H9 (cell line): ENCODE results near the gene DPH1. TPM values are rescaled to one million over a fixed set of nuclear protein-coding genes. Genes with fewer than 3 reads are reported as not detected.
A peak's percentile ranks its signal among the peaks of the same experiment; 100 is the strongest.

Experiments used
- DNase-seq: peaks from one replicate; pipeline ENCODE4 v3.0.0-alpha.2; 2017
- H2AFZ ChIP-seq: one replicate; pipeline ENCODE4 v1.6.1; 2013; ENCODE audit warnings: mild to moderate bottlenecking, low read length, control low read depth, moderate library complexity
- H2AK5ac ChIP-seq: 2 replicates; pipeline ENCODE4 v1.6.1; 2013; ENCODE audit warnings: low read length, control low read depth, mixed read lengths; ENCODE audit not compliant: insufficient read length
- H2BK120ac ChIP-seq: one replicate; pipeline ENCODE4 v1.6.1; 2013; ENCODE audit warnings: low read depth, mild to moderate bottlenecking, low read length, control low read depth, inconsistent platforms; ENCODE audit not compliant: poor library complexity, severe bottlenecking
- H2BK12ac ChIP-seq: 2 replicates; pipeline ENCODE4 v1.6.1; 2013; ENCODE audit warnings: low read length, control low read depth, mixed read lengths, low read depth; ENCODE audit not compliant: insufficient read length
- H2BK15ac ChIP-seq: 2 replicates; pipeline ENCODE4 v1.6.1; 2013; ENCODE audit warnings: low read depth, low read length, control low read depth
- H2BK20ac ChIP-seq: one replicate; pipeline ENCODE4 v1.6.1; 2013; ENCODE audit warnings: low read depth, mild to moderate bottlenecking, low read length, control low read depth, inconsistent platforms; ENCODE audit not compliant: poor library complexity, severe bottlenecking
- H2BK5ac ChIP-seq: 2 replicates; pipeline ENCODE4 v1.6.1; 2013; ENCODE audit warnings: low read length, control low read depth, mixed read lengths; ENCODE audit not compliant: insufficient read length
- H3K14ac ChIP-seq: 2 replicates; pipeline ENCODE4 v1.6.1; 2013; ENCODE audit warnings: low read length, control low read depth; ENCODE audit not compliant: insufficient read depth
- H3K18ac ChIP-seq: 2 replicates; pipeline ENCODE4 v1.6.1; 2013; ENCODE audit warnings: low read depth, mild to moderate bottlenecking, mixed read lengths, low read length, control low read depth; ENCODE audit not compliant: insufficient read length
- H3K23ac ChIP-seq: 2 replicates; pipeline ENCODE4 v1.6.1; 2013; ENCODE audit warnings: low read length, control low read depth, mixed read lengths, low read depth; ENCODE audit not compliant: insufficient read length
- H3K23me2 ChIP-seq: 2 replicates; pipeline ENCODE4 v1.6.1; 2013; ENCODE audit warnings: low read depth, mild to moderate bottlenecking, mixed read lengths, low read length, control low read depth; ENCODE audit not compliant: insufficient read length, poor library complexity, severe bottlenecking
- H3K27ac ChIP-seq: 2 replicates; pipeline ENCODE4 v1.5.1; 2013; ENCODE audit warnings: low read length, control low read depth, mixed read lengths, low read depth; ENCODE audit not compliant: insufficient read length
- H3K27me3 ChIP-seq: 2 replicates; pipeline ENCODE4 v1.6.1; 2013; ENCODE audit warnings: low read length, control low read depth, inconsistent platforms; ENCODE audit not compliant: insufficient read depth
- H3K4ac ChIP-seq: 2 replicates; pipeline ENCODE4 v1.6.1; 2013; ENCODE audit warnings: low read depth, mild to moderate bottlenecking, control low read depth, inconsistent platforms, low read length, moderate library complexity
- H3K4me1 ChIP-seq: 2 replicates; pipeline ENCODE4 v1.6.1; 2013; ENCODE audit warnings: low read length, control low read depth, inconsistent platforms; ENCODE audit not compliant: insufficient read depth
- H3K4me2 ChIP-seq: 2 replicates; pipeline ENCODE4 v1.6.1; 2013; ENCODE audit warnings: low read length, control low read depth, mixed read lengths; ENCODE audit not compliant: insufficient read length, insufficient read depth
- H3K56ac ChIP-seq: 2 replicates; pipeline ENCODE4 v1.6.1; 2013; ENCODE audit warnings: low read depth, mild to moderate bottlenecking, mixed read lengths, low read length, control low read depth; ENCODE audit not compliant: insufficient read length
- H3K79me1 ChIP-seq: 2 replicates; pipeline ENCODE4 v1.6.1; 2013; ENCODE audit warnings: low read depth, mild to moderate bottlenecking, moderate library complexity, low read length, control low read depth, inconsistent platforms; ENCODE audit not compliant: insufficient read depth, poor library complexity, severe bottlenecking
- H3K79me2 ChIP-seq: 2 replicates; pipeline ENCODE4 v1.6.1; 2013; ENCODE audit warnings: low read length, control low read depth, inconsistent platforms; ENCODE audit not compliant: insufficient read depth
- H3K9ac ChIP-seq: 2 replicates; pipeline ENCODE4 v1.6.1; 2013; ENCODE audit warnings: low read length, control low read depth, mixed read lengths; ENCODE audit not compliant: insufficient read length; ENCODE audit errors: extremely low read depth
- H3K9me3 ChIP-seq: one replicate; pipeline ENCODE4 v1.6.1; 2013; ENCODE audit warnings: low read depth, low read length, inconsistent platforms; ENCODE audit not compliant: control insufficient read depth
- H3T11ph ChIP-seq: one replicate; pipeline ENCODE4 v1.6.1; 2013; ENCODE audit warnings: mild to moderate bottlenecking, low read length, control low read depth, inconsistent platforms
- H4K20me1 ChIP-seq: one replicate; pipeline ENCODE4 v1.6.1; 2013; ENCODE audit not compliant: control insufficient read depth, insufficient read length, insufficient read depth
- H4K5ac ChIP-seq: 2 replicates; pipeline ENCODE4 v1.6.1; 2013; ENCODE audit warnings: low read depth, mild to moderate bottlenecking, mixed read lengths, low read length, control low read depth; ENCODE audit not compliant: insufficient read length
- H4K8ac ChIP-seq: replicated peaks from 2 replicates; pipeline ENCODE4 v1.6.1; 2013; ENCODE audit warnings: low read length, control low read depth, mixed read lengths, low read depth; ENCODE audit not compliant: insufficient read length
- H4K91ac ChIP-seq: 2 replicates; pipeline ENCODE4 v1.6.1; 2013; ENCODE audit warnings: low read depth, mild to moderate bottlenecking, moderate library complexity, mixed read lengths, low read length, control low read depth; ENCODE audit not compliant: insufficient read length
- H3K27ac Mint-ChIP-seq, 3 experiments: 2 replicates in 2 of 3; 3 replicates in 1 of 3; pipeline ENCODE4 v1.8.0; 2020 to 2021; ENCODE audit warnings: mixed read lengths in 3 of 3, mild to moderate bottlenecking in 1 of 3, moderate library complexity in 1 of 3
- H3K27me3 Mint-ChIP-seq: 2 replicates; pipeline ENCODE4 v1.8.0; 2021; ENCODE audit warnings: low read depth, mild to moderate bottlenecking, moderate library complexity, mixed read lengths
- H3K36me3 Mint-ChIP-seq, 3 experiments: 2 replicates in 2 of 3; 3 replicates in 1 of 3; pipeline ENCODE4 v1.8.0; 2020 to 2021; ENCODE audit warnings: low read depth in 3 of 3, mixed read lengths in 3 of 3; ENCODE audit not compliant: insufficient read depth in 1 of 3
- H3K4me1 Mint-ChIP-seq, 2 experiments: 2 replicates each; pipeline ENCODE4 v1.8.0; 2020; ENCODE audit warnings: mixed read lengths in 2 of 2
- H3K4me3 Mint-ChIP-seq, 2 experiments: 2 replicates in 1 of 2; 3 replicates in 1 of 2; pipeline ENCODE4 v1.8.0; 2020 to 2021; ENCODE audit warnings: mild to moderate bottlenecking in 2 of 2, mixed read lengths in 2 of 2, moderate library complexity in 1 of 2
- H3K9me3 Mint-ChIP-seq, 2 experiments: 2 replicates in 1 of 2; 3 replicates in 1 of 2; pipeline ENCODE4 v1.8.0; 2020; ENCODE audit warnings: mild to moderate bottlenecking in 2 of 2, mixed read lengths in 2 of 2, moderate library complexity in 1 of 2
- WGBS: extraction: QIAGEN DNeasy Blood & Tissue Kit; methylation state at CpG from one replicate; pipeline ENCODE4 v1.1.7; 2013; ENCODE audit warnings: missing lambda C conversion rate, low lambda C conversion rate, mixed read lengths; ENCODE audit not compliant: insufficient read length; ENCODE audit errors: extremely low coverage; 5-methylcytosine and 5-hydroxymethylcytosine counted together
- total RNA-seq: library from RNA; stranded (reverse); gene quantifications from 2 replicates; pipeline ENCODE4 v1.2.1, GENCODE V29; 2021
- TF ChIP-seq, protein P1 (sequence below): fragments of 200-600 bp; sonication (generic); conservative IDR thresholded peaks from 3 replicates; pipeline ENCODE4 v1.8.0; 2021; ENCODE audit warnings: antibody characterized with exemption, mild to moderate bottlenecking

Gene DPH1
- total RNA-seq, 1 experiment from 2014 or later, result 27.5 TPM

DNA sequence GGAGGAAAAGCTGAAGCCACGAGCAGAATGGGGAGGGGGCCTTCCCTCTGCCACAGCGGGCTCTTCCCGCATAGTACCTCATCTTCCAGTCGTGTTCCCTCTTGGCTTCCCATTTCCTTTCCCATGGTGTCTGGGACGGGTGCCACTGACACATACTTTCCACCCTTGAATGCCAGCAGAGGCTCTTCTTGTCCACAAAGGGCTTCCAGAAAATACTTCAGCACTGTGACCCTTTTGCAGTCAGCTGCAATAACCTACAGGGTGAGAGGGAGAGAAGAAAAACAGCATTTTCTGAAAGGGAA is 55.6 kb downstream of the DPH1 start:
- H3K4me1 ChIP-seq, result no peaks in the 10 kb centered on the region
- WGBS, result no CpG with 5 or more reads among the region's 5 CpGs

More for the DNA sequence above, 55.6 kb downstream of the DPH1 start:
- Mint-ChIP-seq H3K27me3 (no peaks in the 10 kb centered on the region; the same call in 1 of the 2 replicates), H3K36me3 (peaks cover 0 to 22% (median 10%) of the 10 kb centered on the region in 3 experiments; a peak in 4 of 7 replicates), H3K27ac (peak overlapping the region in 1 of 3 experiments; percentile 16; a peak in 1 of 7 replicates), H3K4me3 (no peak overlapping the region), H3K4me1 (peaks cover 15 to 17% of the 10 kb centered on the region in 2 experiments), H3K9me3 (no peaks in the 10 kb centered on the region)
- Histone ChIP-seq H3K18ac (no peak overlapping the region), H4K91ac (no peak overlapping the region), H2BK120ac (no peak overlapping the region), H2BK5ac (no peak overlapping the region), H4K20me1 (no peaks in the 10 kb centered on the region), H3K27me3 (no peaks in the 10 kb centered on the region), H2AFZ (no peak overlapping the region), H3K4me2 (no peak overlapping the region), H2BK20ac (no peak overlapping the region), H4K8ac (no peak overlapping the region), H3K14ac (no peak overlapping the region), H2BK15ac (no peak overlapping the region), H3K23me2 (no peaks in the 10 kb centered on the region), H3K9ac (no peak overlapping the region), H3K9me3 (no peaks in the 10 kb centered on the region), H2AK5ac (no peak overlapping the region), H3K23ac (no peak overlapping the region), H3T11ph (no peak overlapping the region), H2BK12ac (no peak overlapping the region), H3K56ac (no peak overlapping the region), H3K4ac (no peak overlapping the region), H4K5ac (no peak overlapping the region), H3K79me1 (no peaks in the 10 kb centered on the region), H3K27ac (no peak overlapping the region), H3K79me2 (no peaks in the 10 kb centered on the region)
- TF ChIP-seq, protein P1, sequence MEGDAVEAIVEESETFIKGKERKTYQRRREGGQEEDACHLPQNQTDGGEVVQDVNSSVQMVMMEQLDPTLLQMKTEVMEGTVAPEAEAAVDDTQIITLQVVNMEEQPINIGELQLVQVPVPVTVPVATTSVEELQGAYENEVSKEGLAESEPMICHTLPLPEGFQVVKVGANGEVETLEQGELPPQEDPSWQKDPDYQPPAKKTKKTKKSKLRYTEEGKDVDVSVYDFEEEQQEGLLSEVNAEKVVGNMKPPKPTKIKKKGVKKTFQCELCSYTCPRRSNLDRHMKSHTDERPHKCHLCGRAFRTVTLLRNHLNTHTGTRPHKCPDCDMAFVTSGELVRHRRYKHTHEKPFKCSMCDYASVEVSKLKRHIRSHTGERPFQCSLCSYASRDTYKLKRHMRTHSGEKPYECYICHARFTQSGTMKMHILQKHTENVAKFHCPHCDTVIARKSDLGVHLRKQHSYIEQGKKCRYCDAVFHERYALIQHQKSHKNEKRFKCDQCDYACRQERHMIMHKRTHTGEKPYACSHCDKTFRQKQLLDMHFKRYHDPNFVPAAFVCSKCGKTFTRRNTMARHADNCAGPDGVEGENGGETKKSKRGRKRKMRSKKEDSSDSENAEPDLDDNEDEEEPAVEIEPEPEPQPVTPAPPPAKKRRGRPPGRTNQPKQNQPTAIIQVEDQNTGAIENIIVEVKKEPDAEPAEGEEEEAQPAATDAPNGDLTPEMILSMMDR, result no peak
- DNase-seq, result no peak
